ENCODE results near the gene AOPEP.
"Not testable (repeated sequence)": the region's sequence is repeated elsewhere in the genome, so short reads cannot be mapped to it uniquely, and the experiment has no call there.

The AOPEP gene

DNA sequence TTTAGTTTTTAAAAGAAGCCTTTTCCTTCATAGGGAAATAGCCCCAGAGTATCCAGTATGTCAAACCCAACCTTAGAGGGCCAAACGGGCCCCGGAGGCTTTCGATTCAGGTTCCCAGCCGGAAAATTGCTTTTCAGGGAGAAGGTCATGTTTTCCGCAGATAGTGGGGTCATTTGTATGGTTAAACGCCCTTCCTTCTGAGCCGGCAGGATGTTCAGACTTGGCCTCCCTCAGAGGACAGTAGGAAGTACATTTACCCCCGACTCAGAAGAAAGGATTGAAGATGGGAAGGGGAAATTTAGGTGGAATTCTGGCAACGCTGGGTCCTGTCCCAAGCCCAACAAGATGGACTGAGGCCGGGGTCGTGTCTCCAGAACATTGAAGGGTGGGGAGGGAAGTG is 195.2 kb downstream of the AOPEP start:
- no peak for DNase-seq

DNA sequence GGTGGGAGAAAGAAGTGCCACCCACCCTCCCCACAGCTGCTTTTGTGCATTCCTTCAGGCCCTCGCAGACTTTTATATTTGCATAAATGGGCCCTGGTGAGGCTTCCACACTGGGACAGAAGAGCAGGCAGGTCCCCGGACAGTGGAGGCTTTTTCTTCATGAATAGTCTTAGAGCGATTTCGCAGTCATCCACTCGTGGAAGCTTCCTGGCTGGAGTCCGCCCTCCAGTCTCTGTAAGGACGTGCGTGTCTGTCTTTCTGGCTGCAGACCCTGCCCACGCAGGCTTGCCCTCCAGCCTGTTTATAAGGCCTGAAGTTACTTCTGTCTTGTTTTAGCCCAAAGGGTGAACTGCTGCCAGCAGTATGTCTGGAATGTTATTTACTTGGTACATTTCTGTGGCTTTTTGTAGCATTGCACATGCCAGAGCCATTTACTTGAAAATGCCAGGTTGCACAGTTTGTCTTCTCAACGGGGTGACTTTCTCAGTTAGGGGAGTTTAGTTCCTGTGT is 195.7 kb downstream of the AOPEP start:
- DNase-seq: no peak

DNA sequence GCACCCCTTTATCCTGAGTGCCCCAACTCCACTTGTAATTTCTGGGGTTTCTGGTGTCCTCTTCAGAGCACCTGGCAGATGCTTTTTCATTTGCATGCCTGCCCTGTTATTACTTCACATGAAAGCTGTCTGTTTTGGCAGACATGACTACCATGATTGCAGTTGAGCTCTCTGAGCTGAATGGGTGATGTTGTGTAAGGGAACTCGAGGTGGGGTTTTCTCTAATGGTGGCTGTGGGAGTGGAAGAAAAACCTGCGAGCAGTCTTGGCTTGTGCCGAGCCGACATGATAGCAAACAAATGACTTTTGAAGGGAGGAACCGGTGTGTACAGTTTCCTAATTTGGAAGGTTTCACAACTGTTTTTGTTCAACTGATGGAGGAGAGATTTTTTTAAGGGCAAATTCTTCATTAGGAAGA is 196.2 kb downstream of the AOPEP start:
- DNase-seq: no peak

DNA sequence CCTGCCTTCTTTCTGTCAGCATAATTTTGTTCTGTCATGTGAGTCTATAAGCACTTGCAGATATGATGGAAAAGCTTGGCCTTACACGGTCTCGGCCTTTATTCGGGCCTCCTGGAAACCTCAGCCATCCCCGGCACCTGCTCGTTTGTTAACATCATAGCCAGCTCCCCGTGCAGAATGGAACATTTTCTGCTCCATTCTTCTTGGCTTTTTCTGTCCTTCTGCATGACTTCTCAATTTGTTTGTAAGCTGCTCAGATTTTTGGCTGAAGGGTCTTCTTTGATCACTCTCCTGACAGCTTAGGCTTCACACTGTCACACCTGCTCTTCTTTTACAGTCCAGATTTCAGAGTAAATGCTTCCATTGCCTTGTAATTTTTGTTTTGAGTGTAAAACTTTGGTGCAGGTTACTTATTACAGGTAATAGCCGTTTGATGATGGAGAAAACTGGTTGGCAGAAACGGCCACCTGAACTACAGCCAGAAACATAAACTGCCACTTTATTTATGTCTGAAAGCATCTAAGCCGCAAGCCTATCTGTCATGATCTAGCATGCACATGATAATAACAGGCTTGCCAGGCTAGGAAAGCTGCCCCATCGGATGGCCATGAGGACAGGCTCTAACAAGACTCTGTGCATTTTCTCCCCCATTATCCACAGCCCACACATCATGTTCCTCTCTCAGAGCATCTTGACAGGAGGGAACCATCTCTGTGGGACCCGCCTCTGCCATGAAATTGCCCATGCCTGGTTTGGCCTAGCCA is 197.0 kb downstream of the AOPEP start:
- DNase-seq: no peak

DNA sequence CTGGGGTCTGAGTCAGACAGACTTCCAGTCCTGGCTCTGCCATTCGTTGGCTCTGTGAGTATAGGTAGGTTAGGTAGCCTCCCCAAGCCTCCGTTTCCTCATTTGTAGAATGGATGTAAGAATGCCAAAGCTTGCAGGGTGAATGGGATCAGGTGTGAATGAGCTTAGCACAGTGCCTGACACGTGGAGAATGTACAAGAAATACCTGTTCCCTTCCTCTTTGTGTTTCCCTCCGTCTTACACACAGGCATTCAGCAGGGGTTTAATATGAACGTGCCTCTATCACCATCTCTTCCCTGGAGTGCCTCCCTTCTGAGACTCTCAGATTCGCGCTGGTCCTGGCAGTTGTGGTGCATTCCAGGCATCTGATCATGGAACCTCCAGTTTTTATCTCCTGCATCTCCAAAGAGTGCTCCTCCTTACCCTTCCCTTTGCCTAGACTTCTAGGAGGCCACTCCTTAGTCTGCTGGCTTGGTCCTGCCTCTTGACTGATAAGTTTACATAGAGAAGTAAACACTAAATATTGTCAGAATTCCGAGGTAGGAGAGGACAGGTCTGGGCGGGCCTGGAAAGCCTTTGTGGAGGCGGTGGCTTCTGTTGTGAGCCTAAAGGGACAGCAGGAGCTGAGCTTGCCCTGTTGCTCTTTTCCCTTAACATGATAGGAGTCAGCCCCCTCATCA is 199.4 kb downstream of the AOPEP start:
- no peak for DNase-seq

DNA sequence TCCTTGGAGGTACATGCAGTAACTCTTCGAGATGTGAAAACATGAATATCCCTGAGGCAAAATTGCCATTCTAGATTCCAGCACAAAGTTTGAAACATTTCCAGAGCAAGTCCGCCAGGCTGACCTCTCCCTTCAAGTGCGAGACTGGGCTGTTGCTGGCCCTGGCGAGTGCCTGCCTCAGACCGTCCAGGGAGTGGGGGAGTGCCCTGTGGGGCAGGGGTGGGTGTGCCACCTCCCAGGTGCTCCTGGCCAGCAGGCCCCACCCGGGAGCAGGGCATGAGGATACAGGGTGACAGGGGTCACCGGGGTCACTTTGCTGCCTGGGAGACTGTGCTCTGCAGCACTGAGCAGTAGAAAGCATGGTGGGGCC is 199.9 kb downstream of the AOPEP start:
- no peak for DNase-seq

DNA sequence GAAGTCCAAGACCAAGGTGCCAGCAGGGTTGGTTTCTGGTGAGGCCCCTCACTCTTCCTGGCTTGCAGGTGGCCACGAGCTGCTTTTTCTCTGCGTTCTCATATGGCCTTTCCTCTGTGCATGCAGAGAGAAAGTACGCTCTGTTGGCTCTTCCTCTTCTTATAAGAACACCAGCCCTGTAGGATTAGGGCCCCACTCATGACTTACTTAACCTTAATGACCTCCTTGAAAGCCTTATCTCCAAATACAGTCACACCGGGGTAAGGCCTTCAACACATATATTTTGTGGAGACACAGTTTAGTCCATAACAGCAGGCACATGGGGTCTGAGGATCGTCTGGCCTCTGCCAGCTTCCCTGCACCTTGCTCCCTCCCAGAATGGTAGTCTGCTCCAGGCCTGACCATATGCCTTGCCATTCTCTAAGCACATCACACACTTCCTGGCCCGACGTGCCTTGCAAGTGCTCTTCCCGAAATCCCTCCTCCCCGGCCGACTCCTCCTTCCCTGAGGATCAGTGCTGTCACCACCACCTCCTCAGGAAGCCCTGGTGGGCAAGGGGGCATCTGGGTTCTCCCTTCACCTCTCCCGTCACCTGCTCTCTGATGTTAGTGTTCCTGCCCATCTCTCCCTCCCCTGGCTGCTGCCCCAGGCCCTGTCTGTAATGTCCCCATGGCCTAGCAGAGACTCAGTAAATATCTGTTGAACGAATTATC is 200.7 kb downstream of the AOPEP start:
- no peak for DNase-seq

DNA sequence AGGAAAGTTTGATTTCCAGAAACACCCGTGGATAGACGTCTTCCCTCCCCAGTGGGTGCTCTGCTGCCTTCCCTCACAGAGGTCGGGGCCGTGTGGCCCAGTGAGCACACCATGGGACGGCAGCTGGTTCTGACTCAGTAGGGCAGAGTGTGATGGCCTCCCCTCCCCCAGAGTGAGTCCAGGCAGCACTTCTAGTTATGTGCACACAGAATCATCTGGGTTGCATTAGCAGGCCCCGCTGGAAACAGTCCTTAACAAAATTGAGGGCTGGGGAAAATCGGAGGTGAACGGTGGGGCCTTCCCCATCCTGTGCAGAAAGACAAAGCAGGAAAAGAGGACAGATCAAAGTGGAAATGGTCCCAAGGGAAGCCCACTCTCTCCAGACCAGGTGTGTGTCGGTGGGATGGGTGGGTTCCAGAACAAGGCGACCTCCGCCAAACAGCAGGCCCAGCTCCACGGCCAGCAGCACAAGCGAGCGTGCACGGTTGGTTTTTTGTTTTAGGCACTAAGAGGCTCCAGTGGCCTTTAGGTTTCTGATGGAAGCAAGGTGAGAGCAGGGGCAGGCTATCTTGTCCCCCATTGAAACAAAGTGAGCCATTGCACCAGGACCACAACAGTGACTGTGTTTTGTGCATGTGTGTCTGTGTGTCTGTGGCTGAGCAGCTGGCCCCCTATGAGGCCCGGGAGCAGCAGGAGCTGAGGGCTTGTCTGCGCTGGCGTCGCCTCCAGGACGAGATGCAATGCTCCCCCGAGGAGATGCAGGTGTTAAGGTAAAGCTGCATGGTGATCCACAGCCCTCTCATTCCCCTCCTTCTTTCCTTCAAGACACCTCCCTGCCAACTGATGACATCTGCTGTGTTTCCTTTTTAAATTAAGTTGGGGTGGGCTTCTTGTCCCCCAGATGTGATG is 201.5 kb downstream of the AOPEP start:
- no peak for DNase-seq

DNA sequence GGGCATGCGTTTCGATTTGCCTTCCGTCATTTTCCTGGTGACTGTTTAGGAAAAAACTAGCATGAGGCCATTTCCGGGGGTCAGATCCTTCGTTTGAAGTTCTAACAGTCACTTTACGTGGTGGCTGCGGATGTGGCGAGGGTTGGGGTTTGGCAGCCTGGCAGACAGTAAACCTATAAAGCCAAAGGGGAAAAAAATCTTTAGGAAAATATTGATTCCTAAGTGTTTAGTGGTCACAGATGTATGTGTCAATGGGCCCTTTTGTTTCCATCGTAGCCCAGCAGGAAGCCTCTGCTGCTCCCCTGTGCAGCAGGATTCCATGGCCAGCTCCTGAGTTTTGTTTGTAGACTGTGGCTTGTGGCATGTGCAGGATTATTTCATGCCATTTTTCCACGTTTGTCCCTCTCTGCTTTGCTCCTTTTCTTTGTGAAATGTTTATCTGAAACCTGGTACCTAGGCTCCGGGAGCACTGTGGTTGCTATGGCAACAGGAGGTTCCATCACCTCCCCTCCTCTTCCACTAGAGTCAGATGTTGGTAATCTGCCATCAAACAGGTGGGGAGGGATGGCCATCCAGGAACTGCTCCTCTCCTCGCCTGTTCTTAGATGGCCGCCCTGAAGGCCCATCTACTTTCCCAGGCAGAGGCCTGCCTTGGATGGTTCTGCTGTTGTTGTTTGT is 202.3 kb downstream of the AOPEP start:
- no peak for DNase-seq

DNA sequence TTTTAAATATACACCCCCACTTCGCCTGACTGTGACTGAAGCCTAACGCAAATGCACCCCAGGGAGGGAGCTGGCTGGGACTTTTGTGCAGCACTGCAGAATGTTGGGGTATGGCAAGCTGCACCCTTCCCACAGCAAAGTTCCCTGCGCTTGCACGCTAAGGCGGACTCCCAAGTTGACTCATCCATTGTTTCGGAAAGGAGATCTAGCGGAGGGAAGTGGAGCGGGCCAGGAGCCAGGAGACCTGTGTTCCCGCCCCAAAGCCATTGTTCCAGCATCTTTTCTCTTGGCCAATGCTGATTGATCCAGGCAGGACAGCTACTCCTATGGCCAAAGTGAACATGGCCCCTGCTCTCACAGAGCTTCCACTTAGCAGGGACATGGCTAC is 202.9 kb downstream of the AOPEP start:
- no peak for DNase-seq

DNA sequence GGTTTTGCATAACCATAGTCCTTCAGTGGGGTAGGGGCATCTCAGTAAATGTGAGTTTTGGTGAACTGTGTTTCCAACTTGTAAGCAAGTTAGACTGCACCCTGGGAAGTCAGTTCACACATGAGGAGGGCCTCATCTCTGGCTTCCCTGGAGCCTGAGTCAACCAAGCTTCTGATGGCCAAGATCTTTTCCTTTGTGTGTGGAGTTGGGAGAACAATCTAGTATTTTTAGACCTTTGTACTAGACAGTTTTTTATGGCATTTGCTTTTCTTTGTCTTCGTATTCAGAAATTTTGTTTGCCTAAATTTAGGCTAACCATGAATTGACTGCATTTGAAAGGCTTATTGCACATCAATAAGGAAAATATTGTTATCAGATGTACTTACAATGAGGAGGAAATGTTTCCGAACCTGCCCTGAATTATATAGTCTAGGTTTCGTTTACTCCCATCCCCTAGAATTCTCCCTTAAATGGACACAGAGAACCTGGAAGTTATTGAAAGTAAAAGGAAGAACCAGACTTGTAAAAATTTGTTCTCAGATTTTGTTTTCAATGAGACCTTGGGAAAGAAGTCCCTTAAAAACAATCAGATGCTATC is 204.6 kb downstream of the AOPEP start:
- no peak for DNase-seq

DNA sequence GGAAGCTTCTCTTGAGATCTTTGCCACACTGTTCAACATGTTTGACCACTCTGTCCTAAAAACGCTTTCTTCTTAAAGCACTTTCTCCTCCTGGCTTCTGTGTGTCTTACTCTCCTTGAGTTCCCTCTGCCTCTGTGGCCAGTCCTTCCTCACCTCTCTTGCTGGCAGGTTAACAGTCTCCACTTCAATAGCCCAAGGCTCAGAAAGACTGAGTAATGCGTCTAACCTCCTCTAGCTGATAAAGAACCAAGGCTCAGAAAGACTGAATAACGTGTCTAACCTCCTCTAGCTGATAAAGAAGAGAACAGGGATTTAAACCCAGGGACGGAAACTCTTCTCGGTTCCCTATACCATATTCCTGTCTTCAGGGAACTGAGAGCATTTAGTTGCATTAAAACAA is 205.2 kb downstream of the AOPEP start:
- DNase-seq: no peak

DNA sequence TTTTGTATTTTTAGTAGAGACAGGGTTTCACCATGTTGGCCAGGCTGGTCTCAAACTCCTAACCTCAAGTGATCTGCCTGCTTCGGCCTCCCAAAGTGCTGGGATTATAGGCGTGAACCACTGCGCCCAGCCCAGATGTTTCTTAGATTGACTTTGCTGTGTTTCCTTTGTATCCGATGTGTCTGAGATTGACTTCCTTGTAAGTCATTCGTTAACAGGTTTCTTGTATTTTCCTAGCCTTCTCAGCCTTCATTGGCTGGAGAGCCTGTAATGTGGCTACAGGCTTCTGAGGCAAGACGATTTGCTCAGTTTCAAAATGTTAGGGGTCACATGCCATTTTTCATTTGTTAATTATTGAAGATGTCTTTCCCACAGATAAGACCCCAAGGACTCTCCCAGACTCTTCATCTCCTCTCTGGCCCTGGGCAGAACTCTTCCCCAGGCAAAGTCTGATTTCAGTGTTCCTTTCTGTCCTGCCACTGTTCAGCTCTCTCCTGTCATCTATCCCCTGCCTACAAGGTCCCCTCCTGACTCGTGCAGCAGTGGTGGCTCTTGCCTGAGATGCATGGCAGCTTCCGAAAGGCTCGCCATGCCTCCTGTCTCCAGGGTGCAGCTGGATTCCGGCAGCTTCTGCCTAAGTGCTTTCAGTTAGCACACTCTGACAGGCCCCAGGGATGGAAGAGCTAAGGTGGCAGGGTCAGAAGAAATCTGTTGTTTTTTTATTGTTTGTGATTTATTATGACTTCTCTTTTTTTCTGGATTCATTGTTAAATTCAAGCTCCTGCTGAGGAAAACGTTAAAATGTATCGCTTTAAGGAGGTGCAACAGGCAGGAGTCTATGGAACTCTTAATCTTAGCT is 206.4 kb downstream of the AOPEP start:
- DNase-seq: no peak

DNA sequence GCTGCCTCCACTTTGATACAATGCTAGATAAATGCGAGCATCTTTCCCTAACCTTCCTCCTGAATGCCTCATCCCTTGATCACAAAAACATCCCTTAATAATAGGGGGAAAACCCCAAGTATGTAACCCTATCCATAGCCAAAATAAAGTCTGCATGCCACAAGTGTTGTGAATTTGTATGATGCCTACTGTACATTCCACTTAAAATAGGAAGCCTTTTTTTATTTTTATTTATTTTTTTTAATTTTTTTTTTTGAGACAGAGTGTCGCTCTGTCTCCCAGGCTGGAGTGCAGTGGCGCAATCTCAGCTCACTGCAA is 207.0 kb downstream of the AOPEP start:
- no peak for DNase-seq

DNA sequence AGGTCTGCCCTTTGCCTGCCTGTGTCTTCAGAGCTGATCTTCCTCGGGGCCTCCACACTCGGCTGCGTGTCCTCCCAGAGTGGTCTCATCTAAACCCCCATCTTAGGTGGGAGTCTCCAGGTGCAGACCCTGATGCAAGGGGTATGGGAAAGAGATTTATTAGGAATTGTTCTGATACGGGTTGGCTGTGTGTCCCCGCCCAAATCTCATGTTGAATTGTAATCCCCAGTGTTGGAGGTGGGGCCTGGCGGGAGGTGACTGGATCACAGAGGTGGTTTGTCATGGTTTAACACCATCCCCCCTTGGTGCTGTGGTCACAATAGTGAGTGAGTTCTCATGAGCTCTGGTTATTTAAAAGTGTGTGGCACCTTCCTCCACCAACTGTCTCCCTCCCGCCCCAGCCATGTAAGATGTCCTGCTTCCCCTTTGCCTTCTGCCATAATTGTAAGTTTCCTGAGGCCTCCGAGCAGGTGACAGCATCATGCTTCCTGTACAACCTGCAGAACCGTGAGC is 208.4 kb downstream of the AOPEP start:
- no peak for DNase-seq

DNA sequence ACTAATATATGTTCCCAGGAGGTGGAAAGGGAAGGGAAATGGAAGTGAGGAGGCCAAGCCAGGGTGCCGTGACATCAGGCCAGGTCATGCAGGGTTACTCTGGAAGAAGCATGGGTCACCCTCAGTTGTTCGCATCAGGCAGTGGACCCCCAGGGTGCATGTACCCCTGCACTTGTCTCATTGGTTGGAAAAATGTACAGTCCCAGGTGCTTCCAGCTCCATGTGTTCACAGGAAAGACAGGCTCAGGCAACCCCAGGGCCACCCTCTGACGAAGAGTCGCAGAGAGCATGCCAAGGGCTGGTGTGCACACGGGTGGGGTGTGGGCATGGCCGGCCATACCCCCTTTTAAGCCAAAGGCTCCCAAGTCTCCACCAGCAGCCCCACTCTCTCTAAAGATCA is 208.9 kb downstream of the AOPEP start:
- DNase-seq: no peak

DNA sequence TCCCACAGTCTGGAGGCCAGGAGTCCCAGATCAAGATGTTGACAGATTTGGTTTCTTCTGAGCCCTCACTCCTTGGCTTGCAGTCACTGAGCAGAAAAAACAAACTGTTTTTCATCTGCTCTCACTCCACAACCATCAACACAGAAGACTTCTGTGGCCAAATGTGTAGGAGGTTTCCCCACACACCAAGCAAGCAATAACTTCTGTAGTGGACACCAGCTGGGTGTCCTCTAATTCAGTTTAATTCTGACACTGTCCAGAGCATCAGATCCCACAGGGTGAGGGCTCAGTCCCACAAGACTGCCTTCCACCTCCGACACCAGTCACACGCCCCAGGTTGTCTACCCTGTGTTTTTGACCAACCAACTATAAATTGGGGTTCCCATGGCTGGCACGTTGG is 209.9 kb downstream of the AOPEP start:
- no peak for DNase-seq

DNA sequence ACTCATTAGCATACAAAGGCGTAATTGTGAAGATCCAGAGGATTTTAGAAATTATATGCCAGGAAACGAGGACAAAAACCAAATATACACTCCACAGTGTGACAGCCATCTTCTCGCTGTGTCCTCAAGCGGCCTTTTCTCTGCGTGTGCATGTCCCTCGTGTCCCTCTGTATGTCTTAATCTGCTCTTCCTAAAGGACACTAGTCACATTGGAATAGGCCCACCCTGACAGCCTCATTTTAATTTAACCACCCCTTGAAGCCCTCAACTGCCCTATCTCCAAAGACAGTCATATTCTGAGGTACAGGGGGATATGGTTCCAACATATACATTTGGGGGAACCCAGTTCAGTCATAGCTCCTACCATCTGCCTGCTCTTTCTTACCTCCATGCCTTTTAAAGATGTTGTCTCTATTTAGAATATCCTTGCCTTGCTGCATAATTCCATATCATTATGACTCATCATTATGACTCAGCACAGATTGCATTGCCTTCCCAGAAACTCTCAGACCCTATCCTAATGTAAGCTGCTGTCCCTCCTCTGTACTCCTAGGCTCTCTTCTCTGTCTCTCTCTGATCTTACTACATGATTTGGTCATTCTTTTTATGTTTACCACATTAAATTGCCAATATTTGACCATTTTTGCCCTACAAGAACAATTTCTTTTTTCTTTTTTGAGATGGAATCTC is 210.9 kb downstream of the AOPEP start:
- DNase-seq: no peak

DNA sequence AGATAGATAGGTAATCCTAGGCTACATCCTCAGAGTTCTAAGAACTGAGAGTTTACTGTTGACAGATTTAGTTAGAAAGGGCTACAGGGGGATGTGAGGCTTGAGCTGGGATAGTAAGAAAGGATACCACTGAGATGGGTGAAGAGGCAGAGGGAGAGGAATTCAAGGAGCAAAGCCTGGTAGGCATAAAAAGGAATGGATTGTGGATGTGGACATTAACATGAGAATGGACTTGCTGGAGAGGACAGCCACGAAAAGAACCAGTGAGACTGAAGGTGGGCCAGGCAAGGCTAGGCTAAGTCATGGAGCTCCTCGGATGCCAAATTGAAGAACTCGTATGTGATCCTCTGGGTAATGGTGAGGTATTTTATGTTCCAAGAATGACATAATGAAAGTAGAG is 211.9 kb downstream of the AOPEP start:
- DNase-seq: no peak

DNA sequence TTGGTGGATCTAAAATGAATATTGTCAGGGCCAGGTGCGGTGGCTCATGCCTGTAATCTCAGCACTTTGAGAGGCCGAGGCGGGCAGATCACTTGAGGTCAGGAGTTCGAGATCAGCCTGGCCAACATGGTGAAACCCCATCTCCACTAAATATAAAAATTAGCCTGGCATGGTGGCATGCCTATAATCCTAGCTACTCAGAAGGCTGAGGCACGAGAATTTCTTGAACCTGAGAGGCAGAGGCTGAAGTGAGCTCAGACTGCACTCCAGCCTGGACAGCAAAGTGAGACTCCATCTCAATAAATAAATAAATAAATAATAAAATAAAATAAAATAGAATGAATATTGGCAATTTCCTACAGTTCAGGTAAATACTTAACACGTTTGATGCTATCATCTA is 213.8 kb downstream of the AOPEP start:
- not testable (repeated sequence) for DNase-seq

Measured in NCI-H2029 treated with DMSO at 0.1 percent for 48 hours (cell line).